Fibroblast of lung (primary cell): ENCODE measurements around the gene TMEM109. TPM values are rescaled to one million over a fixed set of nuclear protein-coding genes. Genes with fewer than 3 reads are reported as not detected.

Experiments used
- DNase-seq, 2 donors: peaks; one replicate each; pipeline versions ENCODE4 v3.0.0 to v3.0.0-alpha.2; 2010; ENCODE audit warnings: low read depth in 2 of 2
- H2AFZ ChIP-seq: 2 replicates; pipeline ENCODE4 v1.5.1; 2012; ENCODE audit warnings: low read length, control low read depth, inconsistent platforms
- H3K27ac ChIP-seq: 2 replicates; pipeline ENCODE4 v1.5.1; 2011; ENCODE audit warnings: low read length, control low read depth; ENCODE audit not compliant: insufficient read depth
- H3K27me3 ChIP-seq: 2 replicates; pipeline ENCODE4 v1.5.1; 2011; ENCODE audit warnings: mild to moderate bottlenecking, low read length; ENCODE audit not compliant: control insufficient read depth, insufficient read depth
- H3K36me3 ChIP-seq: 2 replicates; pipeline ENCODE4 v1.5.1; 2011; ENCODE audit warnings: low read length; ENCODE audit not compliant: control insufficient read depth, insufficient read depth
- H3K4me1 ChIP-seq: 2 replicates; pipeline ENCODE4 v1.5.1; 2011; ENCODE audit warnings: low read length; ENCODE audit not compliant: control insufficient read depth, insufficient read depth; ENCODE audit errors: extremely low read depth
- H3K4me2 ChIP-seq: 2 replicates; pipeline ENCODE4 v1.5.1; 2011; ENCODE audit warnings: low read length, control low read depth; ENCODE audit not compliant: insufficient read depth; ENCODE audit errors: extremely low read depth
- H3K4me3 ChIP-seq, 4 experiments: fragments of 200-600 bp in 1 of 4; sonication (generic) in 1 of 4; replicated peaks in 1 of 4; 2 replicates each; pipeline ENCODE4 v1.5.1; 2011 to 2016; ENCODE audit warnings: low read length in 4 of 4, low read depth in 3 of 4, mild to moderate bottlenecking in 3 of 4, control low read depth in 2 of 4, inconsistent platforms in 1 of 4, mixed read lengths in 1 of 4; ENCODE audit not compliant: insufficient read depth in 1 of 4; ENCODE audit errors: control extremely low read depth in 1 of 4
- H3K79me2 ChIP-seq: 2 replicates; pipeline ENCODE4 v1.5.1; 2012; ENCODE audit warnings: mild to moderate bottlenecking, low read length, inconsistent platforms; ENCODE audit not compliant: control insufficient read depth, insufficient read depth
- H3K9ac ChIP-seq: 2 replicates; pipeline ENCODE4 v1.5.1; 2011; ENCODE audit warnings: mild to moderate bottlenecking, low read length, control low read depth; ENCODE audit not compliant: insufficient read depth
- H3K9me3 ChIP-seq: 2 replicates; pipeline ENCODE4 v1.5.1; 2012; ENCODE audit warnings: low read depth, low read length; ENCODE audit not compliant: control insufficient read depth, insufficient read depth
- H4K20me1 ChIP-seq: 2 replicates; pipeline ENCODE4 v1.5.1; 2011; ENCODE audit warnings: low read length; ENCODE audit not compliant: control insufficient read depth, insufficient read depth; ENCODE audit errors: extremely low read depth
- CTCF ChIP-seq, 2 donors: IDR thresholded peaks in 1 of 2; conservative IDR thresholded peaks in 1 of 2; 1 replicate in 1 of 2; 2 replicates in 1 of 2; pipeline ENCODE4 v1.5.1; 2011 to 2012; ENCODE audit warnings: low read length in 2 of 2, control low read depth in 1 of 2, inconsistent platforms in 1 of 2, low read depth in 1 of 2, mild to moderate bottlenecking in 1 of 2
- EZH2 ChIP-seq: IDR thresholded peaks from 2 replicates; pipeline ENCODE4 v1.5.1; 2012; ENCODE audit warnings: low read length, control low read depth, mild to moderate bottlenecking; ENCODE audit errors: missing control alignments
- polyA plus RNA-seq, 2 donors: library from polyadenylated mRNA; depleted of rRNA in 1 of 2; stranded (reverse) in 1 of 2; unstranded in 1 of 2; fragments of >200 nt; gene quantifications; 2 replicates each; pipeline ENCODE4 v1.2.1, GENCODE V29; 2011 to 2012; ENCODE audit warnings: missing spikeins in 1 of 2
- total RNA-seq: library from RNA; depleted of rRNA; stranded (reverse); fragments of >200 nt; gene quantifications from 2 replicates; pipeline ENCODE4 v1.2.1, GENCODE V29; 2014

The TMEM109 gene
- total and polyA plus RNA-seq, 2 donors (not counting 1 experiment from before 2014, with no cell fraction given) = 21.5 to 34.9 TPM

GRCh38 chr11:60952742-60953170, 38.8 kb downstream of the TMEM109 start:
- peak overlapping the region; percentile 82 for H3K4me2 ChIP-seq
- H3K9ac ChIP-seq = no peak overlapping the region

GRCh38 chr11:60953781-60954180, 39.8 kb downstream of the TMEM109 start:
- Histone ChIP-seq H3K79me2 (no peaks in the 10 kb centered on the region), H2AFZ (peak overlapping the region; percentile 49), H3K4me3 (no peak overlapping the region), H3K9me3 (no peaks in the 10 kb centered on the region), H3K27ac (no peak overlapping the region), H3K4me2 (no peak overlapping the region), H3K9ac (no peak overlapping the region), H3K27me3 (no peaks in the 10 kb centered on the region), H4K20me1 (no peaks in the 10 kb centered on the region), H3K4me1 (peaks cover 2% of the 10 kb centered on the region), H3K36me3 (no peaks in the 10 kb centered on the region)
- TF ChIP-seq CTCF (conservative IDR thresholded peaks at IDR 0.05 in 1 of 2, IDR thresholded peaks at IDR 0.05 in 1 of 2; ENCODE audit: low read depth in 1 of 2, low read length in 2 of 2) (no peak), EZH2 (no peak)
- DNase-seq = peak in 1 of 2 donors; percentile 26

More at GRCh38 chr11:60952742-60953170, 38.8 kb downstream of the TMEM109 start:
- Histone ChIP-seq H2AFZ (peak overlapping the region; percentile 83), H3K79me2 (no peaks in the 10 kb centered on the region), H4K20me1 (no peaks in the 10 kb centered on the region), H3K4me3 (peak overlapping the region in 2 of 4 experiments; percentile 56 to 59), H3K4me1 (peaks cover 2% of the 10 kb centered on the region), H3K27ac (peak overlapping the region; percentile 60), H3K36me3 (no peaks in the 10 kb centered on the region), H3K27me3 (no peaks in the 10 kb centered on the region), H3K9me3 (no peaks in the 10 kb centered on the region)
- no peak for TF ChIP-seq CTCF (conservative IDR thresholded peaks at IDR 0.05 in 1 of 2, IDR thresholded peaks at IDR 0.05 in 1 of 2; ENCODE audit: low read depth in 1 of 2, low read length in 2 of 2)
- no peak for TF ChIP-seq EZH2
- no peak for DNase-seq

- H3K79me2 ChIP-seq = no peaks in the 10 kb centered on the region
- no peak overlapping the region for H3K9ac ChIP-seq
- no peaks in the 10 kb centered on the region for H3K27me3 ChIP-seq
- H3K4me1 ChIP-seq = peaks cover 2% of the 10 kb centered on the region
- H3K4me2 ChIP-seq = no peak overlapping the region
- H2AFZ ChIP-seq = no peak overlapping the region
- H3K9me3 ChIP-seq = no peaks in the 10 kb centered on the region
- H4K20me1 ChIP-seq = no peaks in the 10 kb centered on the region
- H3K36me3 ChIP-seq = no peaks in the 10 kb centered on the region
- no peak overlapping the region for H3K27ac ChIP-seq
- H3K4me3 ChIP-seq = no peak overlapping the region
- no peak for TF ChIP-seq CTCF (conservative IDR thresholded peaks at IDR 0.05 in 1 of 2, IDR thresholded peaks at IDR 0.05 in 1 of 2; ENCODE audit: low read depth in 1 of 2, low read length in 2 of 2)
- DNase-seq = no peak
These were observed 40.5 kb downstream of the TMEM109 start for GRCh38 chr11:60954421-60954820.
